ENCODE results near the gene VPS13D.

VPS13D gene

GRCh38 chr1:12553963-12554362 lies 324.1 kb downstream of the VPS13D start:
- no peak for DNase-seq (ENCODE audit: low read depth)

- no peak for DNase-seq (ENCODE audit: low read depth)
Measured at GRCh38 chr1:12554521-12555305, 324.9 kb downstream of the VPS13D start.

- no peak for DNase-seq (ENCODE audit: low read depth)
Measured at GRCh38 chr1:12555411-12556367, 325.9 kb downstream of the VPS13D start.

- peak; percentile 98 for DNase-seq (ENCODE audit: low read depth)
Measured at GRCh38 chr1:12556368-12556930, 326.6 kb downstream of the VPS13D start.

- peak; percentile 43 for DNase-seq (ENCODE audit: low read depth)
Measured at GRCh38 chr1:12556957-12557935, 327.4 kb downstream of the VPS13D start.

DNA sequence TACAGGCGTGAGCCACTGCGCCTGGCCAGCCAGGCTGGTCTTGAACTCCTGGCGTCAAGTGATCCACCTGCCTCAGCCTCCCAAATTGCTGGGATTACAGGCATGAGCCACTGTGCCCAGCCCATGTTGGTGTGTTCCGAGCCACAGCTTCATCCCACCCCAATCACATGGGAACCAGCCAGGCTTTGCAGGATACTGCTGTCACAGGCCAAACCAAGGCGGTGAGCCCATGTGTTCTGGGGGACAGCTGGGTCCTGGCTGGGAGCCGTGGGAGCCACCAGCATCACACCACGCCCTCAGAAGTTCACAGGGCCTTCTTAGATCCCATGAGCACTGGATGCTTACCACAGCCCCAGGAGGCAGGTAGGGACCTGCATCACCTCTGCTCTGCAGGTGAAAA lies 331.3 kb downstream of the VPS13D start:
- DNase-seq (ENCODE audit: low read depth): no peak

Measured in amniotic epithelial cell (primary cell).